K562 (cell line): ENCODE data around the gene EGLN3. TPM values are rescaled to one million over a fixed set of nuclear protein-coding genes. Genes with fewer than 3 reads are reported as not detected.

ENCODE experiments used
- CGGBP1 ChIP-seq: fragments of 250-450 bp; sonication (Bioruptor Pico); IDR thresholded peaks from 2 replicates; pipeline ENCODE4 v1.9.0; 2021; ENCODE audit warnings: mild to moderate bottlenecking
- CHD2 ChIP-seq: IDR thresholded peaks from 2 replicates; pipeline ENCODE4 v1.6.1; 2011; ENCODE audit warnings: low read depth, low read length
- CHD7 ChIP-seq: fragments of 200-600 bp; sonication (generic); IDR thresholded peaks from one replicate; pipeline ENCODE4 v1.6.1; 2012; ENCODE audit warnings: mild to moderate bottlenecking, low read depth, low read length, inconsistent platforms
- ELF2 ChIP-seq: fragments of 250-450 bp; sonication (Bioruptor Pico); IDR thresholded peaks from 2 replicates; pipeline ENCODE4 v1.5.0; 2021; ENCODE audit warnings: mild to moderate bottlenecking
- HNRNPUL1 ChIP-seq: fragments of 200-400 bp; formaldehyde crosslinking; IDR thresholded peaks from 2 replicates; pipeline ENCODE4 v1.6.1; 2017; ENCODE audit warnings: low read length
- RBBP5 ChIP-seq: fragments of 200-600 bp; sonication (generic); IDR thresholded peaks from 2 replicates; pipeline ENCODE4 v1.6.1; 2012; ENCODE audit warnings: borderline replicate concordance, mild to moderate bottlenecking, low read length, control low read depth, inconsistent platforms; ENCODE audit not compliant: insufficient read depth, poor library complexity, severe bottlenecking
- TSC22D4 ChIP-seq: fragments of 450-650 bp; IDR thresholded peaks from 2 replicates; pipeline ENCODE4 v1.6.1; 2016; ENCODE audit warnings: missing genetic modification characterization, missing biosample characterization, control low read depth
- ZC3H8 ChIP-seq: fragments of 450-650 bp; IDR thresholded peaks from 2 replicates; pipeline ENCODE4 v1.6.1; 2017
- polyA plus RNA-seq, 8 experiments: library from polyadenylated mRNA; depleted of rRNA in 4 of 8; stranded (reverse) in 5 of 8; unstranded in 3 of 8; fragments of >200 nt; fragmentation: Nextera tagmentation in 2 of 8; fragmentation: Illumina TruSeq in 1 of 8; extraction: Ambion mirVana in 2 of 8; extraction: Trizol in 1 of 8; gene quantifications; 2 replicates each; pipeline versions ENCODE4 v1.2.1 to v1.2.3, GENCODE V29; 2011 to 2014; ENCODE audit warnings: inconsistent platforms in 1 of 8, missing spikeins in 1 of 8
- total RNA-seq, 7 experiments: library from RNA; depleted of rRNA in 6 of 7; stranded (reverse); fragments of >200 nt in 6 of 7; fragmentation: Illumina TruSeq in 2 of 7; extraction: Trizol in 2 of 7; gene quantifications; 2 replicates each; pipeline versions ENCODE4 v1.2.1 to v1.2.3, GENCODE V29; 2011 to 2021; ENCODE audit warnings: low replicate concordance in 1 of 7
- TF ChIP-seq, protein P1 (sequence below): fragments of 250-450 bp; sonication (Bioruptor Pico); IDR thresholded peaks from 2 replicates; pipeline ENCODE4 v1.4.0; 2020

The EGLN3 gene
- total and polyA plus RNA-seq, 9 of the 15 experiments (the other 6 are each of a cell fraction or from before 2014, with no cell fraction given), result 2.5 to 87.6 (median 5.8) TPM

DNA sequence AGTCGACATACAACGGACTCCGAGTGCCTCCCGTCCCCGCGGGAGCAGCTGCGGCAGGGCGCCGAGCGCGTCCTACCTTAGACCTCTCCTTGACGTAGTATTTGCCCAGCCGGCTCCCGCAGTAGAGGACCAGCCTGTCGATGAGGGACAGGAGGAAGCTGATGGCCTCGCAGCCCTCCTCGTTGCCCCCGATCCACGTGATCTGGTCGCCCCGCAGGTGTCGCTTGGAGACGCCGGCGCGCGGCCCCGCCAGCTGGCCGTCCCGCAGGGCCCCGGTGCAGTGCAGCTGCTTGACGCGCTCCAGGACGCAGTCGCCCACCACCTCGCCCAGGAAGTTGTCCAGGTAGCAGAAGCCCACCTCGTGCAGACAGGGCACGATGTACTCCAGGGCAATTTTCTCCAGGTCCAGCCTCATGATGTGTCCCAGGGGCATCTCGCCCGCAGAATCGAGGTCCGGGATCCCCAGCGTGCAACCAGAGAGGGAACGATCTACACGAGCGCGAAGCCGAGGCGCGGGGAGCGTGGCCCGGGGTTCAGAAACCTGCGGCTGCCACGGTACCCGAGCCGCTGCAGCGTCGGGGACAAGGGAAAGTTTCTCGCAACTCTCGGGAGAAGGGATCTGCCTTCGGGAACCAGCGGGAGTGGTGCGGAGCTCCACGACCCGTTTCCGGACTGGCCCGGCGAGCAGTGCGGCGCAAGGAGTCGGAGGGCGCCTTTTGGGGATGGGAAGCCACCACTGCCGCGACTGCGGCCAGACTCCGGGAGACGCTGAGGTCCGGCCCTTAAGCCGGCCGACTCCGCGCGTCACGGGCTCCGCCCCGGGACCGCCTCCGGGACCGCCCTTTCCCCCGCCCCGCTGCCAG, at the start of gene EGLN3 (continued):
- TF ChIP-seq CHD7, result no peak
- TF ChIP-seq CGGBP1 (CRISPR knock-in tag), result 0 out of 2 replicates have a peak, but pooled peaks have one; percentile 32
- TF ChIP-seq TSC22D4 (tag), result no peak
- peak; percentile 72 for TF ChIP-seq CHD2
- TF ChIP-seq ELF2 (CRISPR knock-in tag), result no peak
- no peak for TF ChIP-seq HNRNPUL1
- TF ChIP-seq, protein P1, sequence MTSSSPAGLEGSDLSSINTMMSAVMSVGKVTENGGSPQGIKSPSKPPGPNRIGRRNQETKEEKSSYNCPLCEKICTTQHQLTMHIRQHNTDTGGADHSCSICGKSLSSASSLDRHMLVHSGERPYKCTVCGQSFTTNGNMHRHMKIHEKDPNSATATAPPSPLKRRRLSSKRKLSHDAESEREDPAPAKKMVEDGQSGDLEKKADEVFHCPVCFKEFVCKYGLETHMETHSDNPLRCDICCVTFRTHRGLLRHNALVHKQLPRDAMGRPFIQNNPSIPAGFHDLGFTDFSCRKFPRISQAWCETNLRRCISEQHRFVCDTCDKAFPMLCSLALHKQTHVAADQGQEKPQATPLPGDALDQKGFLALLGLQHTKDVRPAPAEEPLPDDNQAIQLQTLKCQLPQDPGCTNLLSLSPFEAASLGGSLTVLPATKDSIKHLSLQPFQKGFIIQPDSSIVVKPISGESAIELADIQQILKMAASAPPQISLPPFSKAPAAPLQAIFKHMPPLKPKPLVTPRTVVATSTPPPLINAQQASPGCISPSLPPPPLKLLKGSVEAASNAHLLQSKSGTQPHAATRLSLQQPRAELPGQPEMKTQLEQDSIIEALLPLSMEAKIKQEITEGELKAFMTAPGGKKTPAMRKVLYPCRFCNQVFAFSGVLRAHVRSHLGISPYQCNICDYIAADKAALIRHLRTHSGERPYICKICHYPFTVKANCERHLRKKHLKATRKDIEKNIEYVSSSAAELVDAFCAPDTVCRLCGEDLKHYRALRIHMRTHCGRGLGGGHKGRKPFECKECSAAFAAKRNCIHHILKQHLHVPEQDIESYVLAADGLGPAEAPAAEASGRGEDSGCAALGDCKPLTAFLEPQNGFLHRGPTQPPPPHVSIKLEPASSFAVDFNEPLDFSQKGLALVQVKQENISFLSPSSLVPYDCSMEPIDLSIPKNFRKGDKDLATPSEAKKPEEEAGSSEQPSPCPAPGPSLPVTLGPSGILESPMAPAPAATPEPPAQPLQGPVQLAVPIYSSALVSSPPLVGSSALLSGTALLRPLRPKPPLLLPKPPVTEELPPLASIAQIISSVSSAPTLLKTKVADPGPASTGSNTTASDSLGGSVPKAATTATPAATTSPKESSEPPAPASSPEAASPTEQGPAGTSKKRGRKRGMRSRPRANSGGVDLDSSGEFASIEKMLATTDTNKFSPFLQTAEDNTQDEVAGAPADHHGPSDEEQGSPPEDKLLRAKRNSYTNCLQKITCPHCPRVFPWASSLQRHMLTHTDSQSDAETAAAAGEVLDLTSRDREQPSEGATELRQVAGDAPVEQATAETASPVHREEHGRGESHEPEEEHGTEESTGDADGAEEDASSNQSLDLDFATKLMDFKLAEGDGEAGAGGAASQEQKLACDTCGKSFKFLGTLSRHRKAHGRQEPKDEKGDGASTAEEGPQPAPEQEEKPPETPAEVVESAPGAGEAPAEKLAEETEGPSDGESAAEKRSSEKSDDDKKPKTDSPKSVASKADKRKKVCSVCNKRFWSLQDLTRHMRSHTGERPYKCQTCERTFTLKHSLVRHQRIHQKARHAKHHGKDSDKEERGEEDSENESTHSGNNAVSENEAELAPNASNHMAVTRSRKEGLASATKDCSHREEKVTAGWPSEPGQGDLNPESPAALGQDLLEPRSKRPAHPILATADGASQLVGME (CRISPR knock-in tag), result no peak
- no peak for TF ChIP-seq ZC3H8
- peak; percentile 65 for TF ChIP-seq RBBP5
